ENCODE data around the gene ABCD2. TPM values are rescaled to one million over a fixed set of nuclear protein-coding genes. Genes with fewer than 3 reads are reported as not detected.

The ABCD2 gene
- total RNA-seq, 4 donors from 2014 or later = 0.35 to 2.6 (median 1.7) TPM

DNA sequence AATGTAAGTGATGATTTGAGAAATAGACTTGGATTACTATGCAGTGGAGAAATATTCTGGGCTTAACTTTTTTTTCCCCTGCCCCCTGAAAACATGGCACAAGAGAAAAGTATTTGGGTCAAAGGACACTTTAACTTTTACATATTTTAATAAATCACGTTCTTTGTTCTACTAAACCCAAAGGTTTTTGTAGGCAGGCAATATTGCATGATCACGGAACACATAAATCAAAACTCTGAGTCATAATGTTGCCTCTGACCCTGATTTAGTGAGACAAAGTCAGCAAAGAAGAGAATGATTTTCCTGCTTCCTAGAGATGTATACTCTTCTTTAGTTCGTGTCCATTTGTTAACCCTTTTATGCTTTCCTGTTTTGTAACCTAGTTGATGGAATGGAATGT lies 38.0 kb downstream of the ABCD2 start:
- ATAC-seq = no peak
- Histone ChIP-seq H3K4me3 (no peak overlapping the region), H3K27ac (no peak overlapping the region), H3K36me3 (peaks cover 0 to 20% of the 10 kb centered on the region in 2 donors), H3K27me3 (no peaks in the 10 kb centered on the region), H3K9me3 (no peaks in the 10 kb centered on the region), H3K4me1 (no peaks in the 10 kb centered on the region)
- TF ChIP-seq POLR2A (IDR thresholded peaks at IDR 0.05) (no peak), POLR2AphosphoS5 (IDR thresholded peaks at IDR 0.05) (peak; percentile 53)
- WGBS, 2 donors (ENCODE audit: low coverage in 1 of 2) = 31 to 53% methylated on average over 3 of the region's 3 CpGs

DNA sequence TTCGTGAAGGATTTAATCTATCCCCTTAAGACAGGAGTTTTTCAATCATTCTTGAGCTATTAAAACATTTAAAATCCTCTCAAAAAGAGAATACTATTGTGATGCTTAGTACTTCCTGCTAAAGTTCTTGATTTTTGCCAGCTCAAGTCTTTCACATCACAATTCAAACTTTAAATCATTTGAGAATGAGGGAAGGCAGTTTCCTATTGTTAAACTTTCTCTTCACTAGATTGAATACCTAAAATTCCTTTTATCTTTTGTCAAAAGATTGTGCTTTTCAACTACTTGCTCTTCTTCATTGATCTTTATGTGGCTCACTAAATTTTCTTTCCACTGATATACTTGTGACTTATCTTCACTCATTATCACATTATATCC lies 44.1 kb downstream of the ABCD2 start:
- WGBS, 2 donors (ENCODE audit: low coverage in 1 of 2) = 64 to 71% methylated on average over 1 of the region's 1 CpG
- H3K4me3 ChIP-seq = no peak overlapping the region
- H3K36me3 ChIP-seq = peaks cover 0 to 6% of the 10 kb centered on the region in 2 donors
- H3K9me3 ChIP-seq = no peaks in the 10 kb centered on the region
- no peak overlapping the region for H3K27ac ChIP-seq
- no peak for ATAC-seq
- TF ChIP-seq, protein P1, sequence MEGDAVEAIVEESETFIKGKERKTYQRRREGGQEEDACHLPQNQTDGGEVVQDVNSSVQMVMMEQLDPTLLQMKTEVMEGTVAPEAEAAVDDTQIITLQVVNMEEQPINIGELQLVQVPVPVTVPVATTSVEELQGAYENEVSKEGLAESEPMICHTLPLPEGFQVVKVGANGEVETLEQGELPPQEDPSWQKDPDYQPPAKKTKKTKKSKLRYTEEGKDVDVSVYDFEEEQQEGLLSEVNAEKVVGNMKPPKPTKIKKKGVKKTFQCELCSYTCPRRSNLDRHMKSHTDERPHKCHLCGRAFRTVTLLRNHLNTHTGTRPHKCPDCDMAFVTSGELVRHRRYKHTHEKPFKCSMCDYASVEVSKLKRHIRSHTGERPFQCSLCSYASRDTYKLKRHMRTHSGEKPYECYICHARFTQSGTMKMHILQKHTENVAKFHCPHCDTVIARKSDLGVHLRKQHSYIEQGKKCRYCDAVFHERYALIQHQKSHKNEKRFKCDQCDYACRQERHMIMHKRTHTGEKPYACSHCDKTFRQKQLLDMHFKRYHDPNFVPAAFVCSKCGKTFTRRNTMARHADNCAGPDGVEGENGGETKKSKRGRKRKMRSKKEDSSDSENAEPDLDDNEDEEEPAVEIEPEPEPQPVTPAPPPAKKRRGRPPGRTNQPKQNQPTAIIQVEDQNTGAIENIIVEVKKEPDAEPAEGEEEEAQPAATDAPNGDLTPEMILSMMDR (IDR thresholded peaks at IDR 0.05) = no peak
- TF ChIP-seq POLR2A (IDR thresholded peaks at IDR 0.05) = no peak
- TF ChIP-seq POLR2AphosphoS5 (IDR thresholded peaks at IDR 0.05) = no peak
- TF ChIP-seq EP300 (IDR thresholded peaks at IDR 0.05) = no peak
- no peaks in the 10 kb centered on the region for H3K27me3 ChIP-seq
- H3K4me1 ChIP-seq = no peaks in the 10 kb centered on the region

- Histone ChIP-seq H3K9me3 (no peaks in the 10 kb centered on the region), H3K27ac (no peak overlapping the region), H3K27me3 (no peaks in the 10 kb centered on the region), H3K4me3 (no peak overlapping the region), H3K36me3 (peaks cover 0 to 6% of the 10 kb centered on the region in 2 donors), H3K4me1 (no peaks in the 10 kb centered on the region)
- WGBS, 2 donors (ENCODE audit: low coverage in 1 of 2) = 68 to 77% methylated on average over 4 of the region's 4 CpGs
- TF ChIP-seq, protein P1 (IDR thresholded peaks at IDR 0.05) = no peak
- no peak for TF ChIP-seq POLR2A (IDR thresholded peaks at IDR 0.05)
- TF ChIP-seq EP300 (IDR thresholded peaks at IDR 0.05) = no peak
- TF ChIP-seq POLR2AphosphoS5 (IDR thresholded peaks at IDR 0.05) = no peak
- no peak for ATAC-seq
These were observed 44.7 kb downstream of the ABCD2 start for GRCh38 chr12:39574785-39575497.

DNA sequence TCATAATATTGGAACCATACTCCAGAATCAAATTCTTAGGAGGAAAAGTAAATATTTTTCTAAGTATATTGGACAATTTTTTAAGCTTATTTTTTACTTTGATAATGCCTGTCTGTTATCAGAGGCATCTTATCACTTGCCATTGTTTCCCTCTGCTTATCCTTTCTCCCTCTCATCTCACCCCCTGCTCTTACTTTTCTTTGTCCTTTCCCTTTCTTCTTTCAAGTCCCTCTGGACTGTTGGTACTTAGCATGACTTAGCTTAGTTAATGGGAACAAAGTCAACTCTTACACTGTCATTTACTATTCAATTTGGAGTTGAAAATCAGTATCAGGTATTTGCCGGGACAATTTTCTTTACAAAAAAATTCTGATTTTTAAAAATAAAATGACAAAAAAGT lies 45.2 kb downstream of the ABCD2 start:
- no peak for TF ChIP-seq POLR2A (IDR thresholded peaks at IDR 0.05)
- TF ChIP-seq POLR2AphosphoS5 (IDR thresholded peaks at IDR 0.05) = no peak
- TF ChIP-seq, protein P1 (IDR thresholded peaks at IDR 0.05) = no peak
- TF ChIP-seq EP300 (IDR thresholded peaks at IDR 0.05) = no peak
- no peak for ATAC-seq
- Histone ChIP-seq H3K27ac (no peak overlapping the region), H3K4me3 (no peak overlapping the region), H3K27me3 (no peaks in the 10 kb centered on the region), H3K4me1 (no peaks in the 10 kb centered on the region), H3K9me3 (peaks cover 0 to 4% (median 0%) of the 10 kb centered on the region in 3 donors), H3K36me3 (peaks cover 0 to 9% of the 10 kb centered on the region in 2 donors)
- 95 to 100% methylated on average over 1 of the region's 1 CpG for WGBS, 2 donors (ENCODE audit: low coverage in 1 of 2)

GRCh38 chr12:39573971-39574370 lies 45.6 kb downstream of the ABCD2 start:
- no peak overlapping the region for H3K27ac ChIP-seq
- TF ChIP-seq POLR2AphosphoS5 (IDR thresholded peaks at IDR 0.05) (no peak), POLR2A (IDR thresholded peaks at IDR 0.05) (no peak), EP300 (IDR thresholded peaks at IDR 0.05) (no peak)
- TF ChIP-seq, protein P1 (IDR thresholded peaks at IDR 0.05) = no peak
- 48 to 66% methylated on average over 2 of the region's 2 CpGs for WGBS, 2 donors (ENCODE audit: low coverage in 1 of 2)
- no peak overlapping the region for H3K4me3 ChIP-seq
- H3K36me3 ChIP-seq = peaks cover 0 to 10% of the 10 kb centered on the region in 2 donors
- H3K4me1 ChIP-seq = no peaks in the 10 kb centered on the region
- no peaks in the 10 kb centered on the region for H3K27me3 ChIP-seq
- ATAC-seq = no peak
- peaks cover 0 to 8% (median 0%) of the 10 kb centered on the region in 3 donors for H3K9me3 ChIP-seq

Measured in gastroesophageal sphincter (tissue), 4 donors.